PFSK-1 (cell line): ENCODE measurements around the gene CPSF3.

ENCODE experiments used
- FOXP2 ChIP-seq: optimal IDR thresholded peaks from 2 replicates; pipeline ENCODE3; 2011; ENCODE audit warnings: borderline replicate concordance, control low read depth, inconsistent platforms; ENCODE audit not compliant: insufficient read depth; ENCODE audit errors: extremely low read length, extremely low read depth
- POLR2AphosphoS5 ChIP-seq: IDR thresholded peaks from 2 replicates; pipeline ENCODE4 v1.6.1; 2012; ENCODE audit warnings: low read depth, mild to moderate bottlenecking, control low read depth, low read length, moderate library complexity
- SIN3A ChIP-seq: IDR thresholded peaks from 2 replicates; pipeline ENCODE4 v1.6.1; 2012; ENCODE audit warnings: mild to moderate bottlenecking, low read length, moderate library complexity, borderline replicate concordance; ENCODE audit not compliant: insufficient read depth
- TAF1 ChIP-seq: IDR thresholded peaks from 2 replicates; pipeline ENCODE4 v1.6.1; 2012; ENCODE audit warnings: low read length, control low read depth, borderline replicate concordance; ENCODE audit not compliant: insufficient read depth
- TF ChIP-seq, protein P1 (sequence below), 2 experiments: IDR thresholded peaks; 2 replicates each; pipeline versions ENCODE4 v1.6.1 to v1.8.0; 2011 to 2012; ENCODE audit warnings: low read depth in 2 of 2, low read length in 2 of 2, control low read depth in 1 of 2, inconsistent platforms in 1 of 2, mild to moderate bottlenecking in 1 of 2, moderate library complexity in 1 of 2; ENCODE audit not compliant: insufficient read depth in 1 of 2

The CPSF3 gene

DNA sequence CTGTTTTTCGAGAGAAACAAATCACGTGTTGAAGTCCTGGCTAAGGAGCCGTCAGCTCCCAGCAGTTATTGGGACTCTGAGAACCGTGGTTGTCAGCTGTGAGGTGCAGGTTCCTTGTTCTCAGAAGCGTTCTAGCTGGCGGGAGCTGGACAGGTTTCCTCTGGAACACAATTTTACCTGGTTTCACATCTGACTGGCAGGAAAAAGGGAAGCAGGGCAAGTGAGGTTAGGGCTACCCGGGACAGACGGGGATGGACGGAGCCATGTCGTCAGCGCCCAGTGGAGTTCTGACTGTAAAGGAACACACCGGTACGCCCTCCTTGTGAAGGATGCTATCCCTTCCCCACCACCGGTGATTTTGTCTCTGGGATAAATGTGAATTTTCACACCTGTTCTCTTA, 26.3 kb upstream of the CPSF3 start:
- TF ChIP-seq FOXP2 (no peak), POLR2AphosphoS5 (no peak), SIN3A (no peak), TAF1 (no peak)
- TF ChIP-seq, protein P1, sequence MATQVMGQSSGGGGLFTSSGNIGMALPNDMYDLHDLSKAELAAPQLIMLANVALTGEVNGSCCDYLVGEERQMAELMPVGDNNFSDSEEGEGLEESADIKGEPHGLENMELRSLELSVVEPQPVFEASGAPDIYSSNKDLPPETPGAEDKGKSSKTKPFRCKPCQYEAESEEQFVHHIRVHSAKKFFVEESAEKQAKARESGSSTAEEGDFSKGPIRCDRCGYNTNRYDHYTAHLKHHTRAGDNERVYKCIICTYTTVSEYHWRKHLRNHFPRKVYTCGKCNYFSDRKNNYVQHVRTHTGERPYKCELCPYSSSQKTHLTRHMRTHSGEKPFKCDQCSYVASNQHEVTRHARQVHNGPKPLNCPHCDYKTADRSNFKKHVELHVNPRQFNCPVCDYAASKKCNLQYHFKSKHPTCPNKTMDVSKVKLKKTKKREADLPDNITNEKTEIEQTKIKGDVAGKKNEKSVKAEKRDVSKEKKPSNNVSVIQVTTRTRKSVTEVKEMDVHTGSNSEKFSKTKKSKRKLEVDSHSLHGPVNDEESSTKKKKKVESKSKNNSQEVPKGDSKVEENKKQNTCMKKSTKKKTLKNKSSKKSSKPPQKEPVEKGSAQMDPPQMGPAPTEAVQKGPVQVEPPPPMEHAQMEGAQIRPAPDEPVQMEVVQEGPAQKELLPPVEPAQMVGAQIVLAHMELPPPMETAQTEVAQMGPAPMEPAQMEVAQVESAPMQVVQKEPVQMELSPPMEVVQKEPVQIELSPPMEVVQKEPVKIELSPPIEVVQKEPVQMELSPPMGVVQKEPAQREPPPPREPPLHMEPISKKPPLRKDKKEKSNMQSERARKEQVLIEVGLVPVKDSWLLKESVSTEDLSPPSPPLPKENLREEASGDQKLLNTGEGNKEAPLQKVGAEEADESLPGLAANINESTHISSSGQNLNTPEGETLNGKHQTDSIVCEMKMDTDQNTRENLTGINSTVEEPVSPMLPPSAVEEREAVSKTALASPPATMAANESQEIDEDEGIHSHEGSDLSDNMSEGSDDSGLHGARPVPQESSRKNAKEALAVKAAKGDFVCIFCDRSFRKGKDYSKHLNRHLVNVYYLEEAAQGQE (IDR thresholded peaks at IDR 0.05; ENCODE audit: insufficient read depth in 1 of 2, low read depth in 2 of 2, low read length in 2 of 2): no peak

DNA sequence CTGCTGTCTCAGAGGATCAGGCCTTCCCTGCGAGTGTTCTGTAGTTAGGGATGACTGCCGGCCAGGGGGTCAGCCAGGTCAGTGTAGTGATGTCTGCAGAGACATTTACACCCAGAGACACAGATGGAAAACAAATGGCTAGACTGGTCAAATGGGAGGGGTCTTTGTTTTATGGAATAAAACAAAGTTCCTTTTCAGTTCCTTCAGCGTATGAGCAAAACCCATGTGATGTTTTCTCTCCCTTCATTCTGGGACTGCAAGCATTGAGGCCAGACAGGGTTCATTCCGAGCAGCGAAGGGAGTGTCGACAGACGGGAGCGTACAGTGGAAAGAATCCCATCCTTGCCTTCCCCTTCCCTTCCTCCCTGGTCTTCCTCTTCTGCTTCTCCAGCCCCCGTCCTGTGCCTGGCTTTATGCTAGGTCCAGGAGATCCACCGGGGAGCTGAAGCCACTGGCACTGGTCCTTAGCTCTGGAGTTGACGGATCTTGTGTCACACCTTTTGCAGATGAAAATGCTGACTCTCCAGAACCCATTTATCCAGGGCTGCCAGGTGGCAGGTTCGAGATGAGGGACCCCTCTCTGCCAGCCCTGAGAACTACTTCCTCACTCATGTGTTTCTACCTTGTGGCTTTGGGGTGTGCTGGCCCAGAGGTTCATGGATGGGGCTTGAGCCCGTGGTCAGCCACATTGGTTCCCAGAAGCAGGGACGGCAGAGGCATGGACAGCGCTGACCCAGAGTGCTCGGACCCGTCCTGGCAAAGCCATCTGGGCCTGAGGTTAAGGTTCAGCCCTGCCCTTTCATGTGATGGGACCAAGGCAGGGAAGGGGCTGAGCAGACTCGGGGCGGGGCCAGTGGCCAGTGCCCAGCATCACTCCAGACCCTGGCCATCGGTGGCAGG, 24.3 kb upstream of the CPSF3 start:
- TF ChIP-seq, protein P1 (IDR thresholded peaks at IDR 0.05; ENCODE audit: insufficient read depth in 1 of 2, low read depth in 2 of 2, low read length in 2 of 2): no peak
- TF ChIP-seq POLR2AphosphoS5 (no peak), TAF1 (no peak), FOXP2 (no peak), SIN3A (no peak)

DNA sequence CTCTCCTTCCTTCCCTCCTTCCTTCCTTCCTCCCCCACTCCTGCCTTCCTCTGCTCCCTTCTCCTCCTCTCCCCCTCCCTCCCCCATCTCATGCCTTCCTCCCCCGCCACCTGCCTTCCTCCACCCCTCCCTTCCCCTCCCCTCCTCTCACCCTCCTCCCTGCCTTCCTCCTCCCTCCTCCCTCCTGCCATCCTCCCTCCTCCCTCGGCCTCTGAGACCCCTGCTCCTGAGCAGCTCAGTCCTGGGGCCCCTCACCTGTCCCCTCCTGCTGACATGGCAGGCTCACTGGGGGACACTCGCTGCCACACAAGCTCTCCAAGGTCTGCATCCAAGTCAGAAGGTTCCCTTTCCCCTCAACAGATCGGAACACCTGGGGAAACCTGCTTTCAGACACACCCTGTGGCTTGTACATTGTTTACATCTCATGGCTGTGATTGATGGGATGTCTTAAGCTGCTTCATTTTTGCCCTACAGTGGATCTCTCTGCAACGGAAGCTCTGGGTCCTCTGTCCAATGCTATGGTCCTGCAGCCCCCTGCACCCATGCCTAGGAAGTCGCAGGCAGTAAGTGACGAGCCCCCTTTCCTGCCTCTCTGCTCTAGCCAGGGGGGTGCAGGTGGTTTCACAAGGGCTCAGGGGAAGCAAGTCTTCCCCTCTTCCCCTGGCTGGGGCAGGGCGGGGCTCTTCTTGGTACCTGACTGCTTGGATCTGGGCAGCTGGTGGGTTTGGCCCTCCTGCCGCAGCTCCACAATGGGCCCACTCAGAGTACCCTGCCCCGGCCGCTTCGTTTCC, 23.0 kb upstream of the CPSF3 start:
- TF ChIP-seq TAF1: no peak

DNA sequence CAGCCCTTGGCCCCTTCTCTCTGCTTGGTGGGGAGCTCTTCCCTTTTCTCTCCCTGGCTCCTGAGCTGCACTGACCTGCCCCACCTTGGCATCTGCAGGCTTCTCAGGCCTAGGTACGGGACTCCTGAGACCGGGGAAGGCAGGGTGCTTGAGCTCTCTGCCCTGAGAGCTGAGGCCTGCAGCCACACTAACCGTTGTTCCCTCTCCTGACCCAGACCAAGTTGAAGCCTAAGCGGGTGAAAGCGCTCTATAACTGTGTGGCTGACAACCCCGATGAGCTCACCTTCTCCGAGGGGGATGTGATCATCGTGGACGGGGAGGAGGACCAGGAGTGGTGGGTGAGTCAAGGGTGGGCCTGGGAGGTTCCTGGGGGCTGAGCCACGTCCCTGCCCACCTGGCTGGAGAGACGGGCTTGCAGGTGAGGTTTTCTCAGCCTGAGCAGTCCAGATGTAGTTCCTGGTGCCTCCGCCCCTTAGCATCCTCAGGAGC, 22.4 kb upstream of the CPSF3 start:
- TF ChIP-seq, protein P1 (IDR thresholded peaks at IDR 0.05; ENCODE audit: insufficient read depth in 1 of 2, low read depth in 2 of 2, low read length in 2 of 2): no peak
- TF ChIP-seq FOXP2: no peak
- no peak for TF ChIP-seq TAF1
- TF ChIP-seq POLR2AphosphoS5: no peak

DNA sequence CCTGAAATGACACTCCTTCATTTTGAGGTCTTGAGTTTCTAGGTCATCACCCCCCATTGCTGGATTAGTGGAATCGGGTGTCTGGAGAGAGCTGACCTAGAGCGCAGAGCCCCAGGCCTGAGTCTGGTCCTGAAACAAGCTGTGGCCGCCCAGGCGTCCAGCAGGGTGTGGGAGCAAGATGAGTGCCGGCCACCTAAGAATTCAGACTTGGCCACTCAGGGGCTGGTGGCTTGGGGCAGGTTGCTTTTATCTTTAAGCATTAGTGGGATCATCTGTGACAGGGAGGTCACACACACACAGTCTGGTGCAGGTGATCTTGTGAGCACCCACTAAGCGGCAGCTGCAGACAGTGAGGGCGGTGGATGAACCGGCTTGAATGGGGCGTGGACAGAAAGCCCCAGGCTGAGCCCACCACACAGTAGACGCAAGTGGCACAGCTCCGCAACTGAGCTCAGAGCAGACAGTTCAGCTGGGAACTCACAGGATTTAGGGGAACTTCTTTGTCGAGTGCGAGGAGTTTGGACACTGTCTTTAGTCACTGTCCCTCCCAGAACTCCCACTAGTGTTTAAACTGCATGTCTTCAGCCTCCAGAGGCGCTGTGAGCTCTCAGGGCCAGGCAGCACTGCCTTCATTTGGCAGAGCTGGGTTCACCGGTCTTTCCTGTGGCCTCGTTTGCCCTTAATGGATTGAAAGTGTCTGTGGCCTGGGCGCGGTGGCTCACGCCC, 21.6 kb upstream of the CPSF3 start:
- TF ChIP-seq SIN3A: no peak

DNA sequence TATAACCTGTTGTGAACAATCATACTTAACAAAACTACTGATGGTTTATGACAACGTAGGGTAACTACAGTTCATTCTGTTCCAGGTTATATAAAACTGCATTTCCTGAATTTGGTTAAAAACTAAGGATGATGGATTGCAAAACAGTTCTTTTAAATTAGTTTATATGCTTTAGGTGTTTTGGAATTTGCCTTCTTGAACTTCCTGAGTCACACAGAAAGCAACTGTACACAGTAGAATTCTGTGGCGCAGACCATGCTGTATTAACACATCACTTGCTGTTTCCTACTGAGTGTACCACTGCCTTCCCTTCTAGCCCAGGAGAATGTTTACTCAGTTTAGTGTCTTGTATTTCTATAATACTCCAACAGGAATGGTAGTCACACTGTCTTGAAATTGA, 19.5 kb upstream of the CPSF3 start:
- no peak for TF ChIP-seq POLR2AphosphoS5
- no peak for TF ChIP-seq FOXP2
- no peak for TF ChIP-seq SIN3A
- TF ChIP-seq, protein P1 (IDR thresholded peaks at IDR 0.05; ENCODE audit: insufficient read depth in 1 of 2, low read depth in 2 of 2, low read length in 2 of 2): no peak
- TF ChIP-seq TAF1: no peak
